ENCODE measurements around the gene R3HDM2. TPM values are rescaled to one million over a fixed set of nuclear protein-coding genes. Genes with fewer than 3 reads are reported as not detected.

R3HDM2 gene
- total and polyA plus RNA-seq, 2 of the 13 experiments (the other 11 are each of a cell fraction or from before 2014, with no cell fraction given), result 11.1 to 23.5 TPM

- peak; percentile 32 for TF ChIP-seq ZNF407 (CRISPR knock-in tag; IDR thresholded peaks at IDR 0.05; ENCODE audit: not compliant biosample characterization)
- TF ChIP-seq KLF13 (CRISPR knock-in tag; IDR thresholded peaks at IDR 0.05), result no peak
- no peak for TF ChIP-seq ZNF530 (CRISPR knock-in tag; IDR thresholded peaks at IDR 0.05; ENCODE audit: low read depth)
- no peak for TF ChIP-seq ZNF616 (CRISPR knock-in tag; IDR thresholded peaks at IDR 0.05; ENCODE audit: low read depth)
- peak; percentile 31; the same call in 1 of the 2 replicates for TF ChIP-seq ZNF460 (CRISPR knock-in tag; IDR thresholded peaks at IDR 0.05; ENCODE audit: borderline replicate concordance)
- no peak for TF ChIP-seq FOXP1 (IDR thresholded peaks at IDR 0.05)
- peak; percentile 90 for TF ChIP-seq FOXP1 (CRISPR knock-in tag; IDR thresholded peaks at IDR 0.05)
- TF ChIP-seq ETV6 (CRISPR knock-in tag; conservative IDR thresholded peaks at IDR 0.05), result peak; percentile 85; the same call in 1 of the 2 replicates
- peak; percentile 97 for TF ChIP-seq ZNF350 (CRISPR knock-in tag; IDR thresholded peaks at IDR 0.05; ENCODE audit: borderline replicate concordance, low read depth)
- TF ChIP-seq EHMT2 (IDR thresholded peaks at IDR 0.05; ENCODE audit: borderline replicate concordance, low read depth, low read length), result no peak
- TF ChIP-seq SP4 (CRISPR knock-in tag; IDR thresholded peaks at IDR 0.05), result peak; percentile 73
- peak; percentile 96; the same call in 1 of the 2 replicates for TF ChIP-seq ZNF782 (CRISPR knock-in tag; IDR thresholded peaks at IDR 0.05; ENCODE audit: borderline replicate concordance)
- 0 out of 2 replicates have a peak, but pooled peaks have one; percentile 35 for TF ChIP-seq ZNF569 (CRISPR knock-in tag; IDR thresholded peaks at IDR 0.05; ENCODE audit: borderline replicate concordance)
- TF ChIP-seq ZNF678 (CRISPR knock-in tag; IDR thresholded peaks at IDR 0.05), result 0 out of 2 replicates have a peak, but pooled peaks have one; percentile 67
- peak; percentile 95 for TF ChIP-seq NCOA2 (CRISPR knock-in tag; IDR thresholded peaks at IDR 0.05)
- TF ChIP-seq, protein P1, sequence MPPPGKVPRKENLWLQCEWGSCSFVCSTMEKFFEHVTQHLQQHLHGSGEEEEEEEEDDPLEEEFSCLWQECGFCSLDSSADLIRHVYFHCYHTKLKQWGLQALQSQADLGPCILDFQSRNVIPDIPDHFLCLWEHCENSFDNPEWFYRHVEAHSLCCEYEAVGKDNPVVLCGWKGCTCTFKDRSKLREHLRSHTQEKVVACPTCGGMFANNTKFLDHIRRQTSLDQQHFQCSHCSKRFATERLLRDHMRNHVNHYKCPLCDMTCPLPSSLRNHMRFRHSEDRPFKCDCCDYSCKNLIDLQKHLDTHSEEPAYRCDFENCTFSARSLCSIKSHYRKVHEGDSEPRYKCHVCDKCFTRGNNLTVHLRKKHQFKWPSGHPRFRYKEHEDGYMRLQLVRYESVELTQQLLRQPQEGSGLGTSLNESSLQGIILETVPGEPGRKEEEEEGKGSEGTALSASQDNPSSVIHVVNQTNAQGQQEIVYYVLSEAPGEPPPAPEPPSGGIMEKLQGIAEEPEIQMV (CRISPR knock-in tag; IDR thresholded peaks at IDR 0.05; ENCODE audit: low read depth), result peak; percentile 92
- TF ChIP-seq TAF1 (CRISPR knock-in tag; IDR thresholded peaks at IDR 0.05), result no peak; the same call in 1 of the 2 replicates
- TF ChIP-seq SNRNP70 (IDR thresholded peaks at IDR 0.05; ENCODE audit: low read depth, low read length), result no peak
- peak; percentile 96 for TF ChIP-seq SP5 (CRISPR knock-in tag; IDR thresholded peaks at IDR 0.05; ENCODE audit: borderline replicate concordance, low read depth)
- TF ChIP-seq ZNF768 (CRISPR knock-in tag; IDR thresholded peaks at IDR 0.05), result no peak
- TF ChIP-seq SRSF4 (IDR thresholded peaks at IDR 0.05; ENCODE audit: low read depth, low read length, poor library complexity, severe bottlenecking), result no peak
- no peak for TF ChIP-seq ZNF251 (CRISPR knock-in tag; IDR thresholded peaks at IDR 0.05)
- peak; percentile 96 for TF ChIP-seq ZNF792 (CRISPR knock-in tag; IDR thresholded peaks at IDR 0.05)
These were observed 20.5 kb upstream of the R3HDM2 start (continued) for GRCh38 chr12:57451233-57451778.
